ENCODE measurements around the gene RGPD8.
A peak's percentile ranks its signal among the peaks of the same experiment; 100 is the strongest.
"Not testable (repeated sequence)": the region's sequence is repeated elsewhere in the genome, so short reads cannot be mapped to it uniquely, and the experiment has no call there.

The RGPD8 gene

GRCh38 chr2:112433480-112433879, at the start of gene RGPD8:
Gene RGPD8 (minus strand): TSS chr2:112433645. CDS start chr2:112433453, 192 bp downstream.
- peak; percentile 92 to 94 for DNase-seq

- DNase-seq, result no peak
Measured at GRCh38 chr2:112483042-112483473, 49.6 kb upstream of the RGPD8 start.

- DNase-seq, result peak; percentile 7 to 15
Measured at GRCh38 chr2:112482309-112483041, 49.0 kb upstream of the RGPD8 start.

- peak; percentile 67 to 78 for DNase-seq
Measured at GRCh38 chr2:112481528-112482233, 48.2 kb upstream of the RGPD8 start, which contains the start of gene TTL. Gene TTL (plus strand): TSS chr2:112482156. CDS start chr2:112482345, 189 bp downstream.

GRCh38 chr2:112481050-112481527, 47.6 kb upstream of the RGPD8 start:
- peak; percentile 81 to 82 for DNase-seq

GRCh38 chr2:112480530-112481049, 47.1 kb upstream of the RGPD8 start:
- peak; percentile 29 to 38 for DNase-seq

GRCh38 chr2:112476434-112476833, 43.0 kb upstream of the RGPD8 start:
- DNase-seq, result no peak

- no peak for DNase-seq
Measured at GRCh38 chr2:112474844-112475486, 41.5 kb upstream of the RGPD8 start.

- DNase-seq, result no peak
Measured at GRCh38 chr2:112472547-112473263, 39.3 kb upstream of the RGPD8 start.

- DNase-seq, result no peak
Measured at GRCh38 chr2:112465382-112465781, 31.9 kb upstream of the RGPD8 start.

GRCh38 chr2:112463256-112463655, 29.8 kb upstream of the RGPD8 start:
- DNase-seq, result no peak

GRCh38 chr2:112462178-112462577, 28.7 kb upstream of the RGPD8 start:
- no peak for DNase-seq

- DNase-seq, result no peak
Measured at GRCh38 chr2:112459372-112459771, 25.9 kb upstream of the RGPD8 start.

- no peak for DNase-seq
Measured at GRCh38 chr2:112454586-112454985, 21.1 kb upstream of the RGPD8 start.

- no peak for DNase-seq
Measured at GRCh38 chr2:112451317-112451716, 17.9 kb upstream of the RGPD8 start.

- DNase-seq, result no peak
Measured at GRCh38 chr2:112449854-112450253, 16.4 kb upstream of the RGPD8 start.

- not testable (repeated sequence) for DNase-seq
Measured at GRCh38 chr2:112444256-112444655, 10.8 kb upstream of the RGPD8 start.

GRCh38 chr2:112438603-112439261, 5.3 kb upstream of the RGPD8 start:
- DNase-seq, result not testable (repeated sequence)

- not testable (repeated sequence) for DNase-seq
Measured at GRCh38 chr2:112437405-112437831, 4.0 kb upstream of the RGPD8 start.

GRCh38 chr2:112436993-112437392, 3.5 kb upstream of the RGPD8 start:
- DNase-seq, result not testable (repeated sequence)

- DNase-seq, result not testable (repeated sequence)
Measured at GRCh38 chr2:112435716-112436431, 2.4 kb upstream of the RGPD8 start.
